ENCODE results near the gene HLA-DPB1.
"Not testable (repeated sequence)": the region's sequence is repeated elsewhere in the genome, so short reads cannot be mapped to it uniquely, and the experiment has no call there.

Gene HLA-DPB1

DNA sequence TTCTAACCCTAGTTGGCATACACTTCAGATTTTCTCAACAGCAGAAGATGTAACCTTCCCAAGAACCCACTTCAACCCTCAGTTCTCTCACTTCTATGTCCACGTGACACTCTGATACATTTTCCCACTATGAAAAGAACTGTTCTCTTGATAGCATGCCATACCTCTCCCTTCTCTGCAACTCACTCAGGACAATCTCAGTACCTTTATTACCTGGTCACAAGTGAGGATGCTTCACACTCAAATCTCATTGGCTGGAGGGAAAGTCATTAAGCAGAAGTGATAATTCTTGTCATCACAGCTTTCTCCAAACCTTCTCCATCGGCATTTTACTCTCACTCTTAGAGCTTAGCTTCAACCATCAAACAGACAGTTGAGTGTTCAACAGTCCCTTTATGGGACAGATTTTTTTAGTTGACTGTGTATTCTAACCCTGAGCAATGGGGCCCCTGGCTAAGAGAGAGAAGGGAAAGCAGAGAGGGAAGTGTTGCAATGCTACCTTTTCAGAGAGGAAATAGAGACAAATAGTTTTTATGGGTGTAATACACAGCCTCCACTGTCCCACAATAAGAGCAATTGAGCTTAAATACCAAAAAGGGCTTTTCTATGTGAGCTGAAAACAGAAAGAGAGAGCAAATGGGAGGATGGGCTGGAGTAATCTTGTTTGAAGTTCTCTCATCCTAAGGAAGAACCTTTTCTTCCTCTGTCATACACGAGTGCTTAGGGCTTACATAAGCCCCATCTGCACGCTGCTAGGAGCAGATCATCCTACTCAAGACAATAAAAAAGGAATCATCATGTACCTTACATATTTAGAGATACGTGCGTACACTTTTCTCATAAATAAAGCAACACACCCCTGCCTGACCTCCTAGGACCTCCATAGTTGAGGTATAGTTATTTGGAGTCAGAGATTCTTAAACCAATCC is 18.3 kb upstream of the HLA-DPB1 start:
- Histone ChIP-seq H3K27ac (ENCODE audit: low read length, poor library complexity, severe bottlenecking) (no peak overlapping the region), H3K18ac (ENCODE audit: low read depth in 1 of 2, low read length in 2 of 2) (no peak overlapping the region), H3K4ac (ENCODE audit: low read depth in 1 of 2, low read length in 2 of 2) (no peak overlapping the region), H2BK120ac (ENCODE audit: low read depth, low read length) (no peak overlapping the region), H2BK15ac (ENCODE audit: low read depth, poor library complexity, severe bottlenecking) (no peak overlapping the region), H3K4me1 (ENCODE audit: control insufficient read depth, insufficient read depth, low read depth, low read length) (no peaks in the 10 kb centered on the region), H3K79me1 (replicated peaks; ENCODE audit: low read length, poor library complexity, severe bottlenecking) (no peaks in the 10 kb centered on the region), H2BK5ac (ENCODE audit: low read depth, low read length, poor library complexity, severe bottlenecking) (no peak overlapping the region), H4K8ac (ENCODE audit: low read length) (no peak overlapping the region), H2AFZ (ENCODE audit: low read depth, low read length) (no peak overlapping the region), H3K23ac (ENCODE audit: low read length in 2 of 2) (no peak overlapping the region), H3K9me3 (ENCODE audit: control insufficient read depth, low read length) (no peaks in the 10 kb centered on the region), H2BK12ac (ENCODE audit: low read length in 2 of 2) (no peak overlapping the region), H3K4me3 (ENCODE audit: insufficient read depth in 1 of 2, low read depth in 1 of 2, low read length in 2 of 2) (no peak overlapping the region), H3K9ac (ENCODE audit: low read length) (no peak overlapping the region), H3K4me2 (ENCODE audit: low read length, poor library complexity, severe bottlenecking) (no peak overlapping the region), H4K91ac (ENCODE audit: low read length) (no peak overlapping the region), H2AK5ac (ENCODE audit: low read length, severe bottlenecking) (no peak overlapping the region), H3K27me3 (ENCODE audit: control insufficient read depth in 1 of 2, insufficient read depth in 1 of 2, low read length in 2 of 2) (peaks cover 27 to 33% of the 10 kb centered on the region in 2 experiments), H3K36me3 (ENCODE audit: control insufficient read depth in 1 of 2, insufficient read depth in 2 of 2, low read depth in 1 of 2, low read length in 2 of 2) (no peaks in the 10 kb centered on the region), H3K14ac (ENCODE audit: low read length in 2 of 2) (no peak overlapping the region)
- no peak for DNase-seq
- WGBS = 72% methylated on average over 3 of the region's 6 CpGs

DNA sequence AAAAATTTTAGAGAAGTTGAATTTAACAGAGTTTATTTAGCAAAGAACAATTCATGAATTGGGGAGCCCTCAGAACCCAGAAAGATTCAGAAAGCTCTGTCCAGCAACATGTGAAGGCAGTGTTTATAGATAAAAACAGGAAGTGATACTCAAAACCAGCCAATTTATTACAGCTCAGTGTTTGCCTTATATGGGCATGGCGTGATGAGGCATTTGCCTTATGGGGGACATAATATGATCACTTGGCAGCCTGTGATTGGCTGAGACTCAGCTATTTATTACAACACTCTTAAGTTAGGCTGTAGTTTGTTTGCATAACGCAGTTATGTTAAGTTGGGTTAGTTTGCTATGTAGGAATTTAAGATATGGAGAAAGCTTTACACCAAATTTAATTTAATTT is 13.8 kb upstream of the HLA-DPB1 start:
- Histone ChIP-seq H3K18ac (ENCODE audit: low read depth in 1 of 2, low read length in 2 of 2) (no peak overlapping the region), H2AK5ac (ENCODE audit: low read length, severe bottlenecking) (no peak overlapping the region), H2AFZ (ENCODE audit: low read depth, low read length) (no peak overlapping the region), H3K27ac (ENCODE audit: low read length, poor library complexity, severe bottlenecking) (no peak overlapping the region), H2BK5ac (ENCODE audit: low read depth, low read length, poor library complexity, severe bottlenecking) (no peak overlapping the region), H3K27me3 (ENCODE audit: control insufficient read depth in 1 of 2, insufficient read depth in 1 of 2, low read length in 2 of 2) (peaks cover 16 to 17% of the 10 kb centered on the region in 2 experiments), H4K8ac (ENCODE audit: low read length) (no peak overlapping the region), H3K23ac (ENCODE audit: low read length in 2 of 2) (no peak overlapping the region), H3K4me3 (ENCODE audit: insufficient read depth in 1 of 2, low read depth in 1 of 2, low read length in 2 of 2) (no peak overlapping the region), H4K91ac (ENCODE audit: low read length) (no peak overlapping the region), H3K4me2 (ENCODE audit: low read length, poor library complexity, severe bottlenecking) (no peak overlapping the region), H2BK120ac (ENCODE audit: low read depth, low read length) (no peak overlapping the region), H3K36me3 (ENCODE audit: control insufficient read depth in 1 of 2, insufficient read depth in 2 of 2, low read depth in 1 of 2, low read length in 2 of 2) (peaks cover 0 to 10% of the 10 kb centered on the region in 2 experiments), H2BK15ac (ENCODE audit: low read depth, poor library complexity, severe bottlenecking) (no peak overlapping the region), H3K79me1 (replicated peaks; ENCODE audit: low read length, poor library complexity, severe bottlenecking) (no peaks in the 10 kb centered on the region), H3K9ac (ENCODE audit: low read length) (no peak overlapping the region), H2BK12ac (ENCODE audit: low read length in 2 of 2) (no peak overlapping the region), H3K9me3 (ENCODE audit: control insufficient read depth, low read length) (no peaks in the 10 kb centered on the region), H3K4me1 (ENCODE audit: control insufficient read depth, insufficient read depth, low read depth, low read length) (no peaks in the 10 kb centered on the region), H3K14ac (ENCODE audit: low read length in 2 of 2) (no peak overlapping the region), H3K4ac (ENCODE audit: low read depth in 1 of 2, low read length in 2 of 2) (no peak overlapping the region)
- peak; percentile 21 for DNase-seq
- 92% methylated on average over 1 of the region's 2 CpGs for WGBS

DNA sequence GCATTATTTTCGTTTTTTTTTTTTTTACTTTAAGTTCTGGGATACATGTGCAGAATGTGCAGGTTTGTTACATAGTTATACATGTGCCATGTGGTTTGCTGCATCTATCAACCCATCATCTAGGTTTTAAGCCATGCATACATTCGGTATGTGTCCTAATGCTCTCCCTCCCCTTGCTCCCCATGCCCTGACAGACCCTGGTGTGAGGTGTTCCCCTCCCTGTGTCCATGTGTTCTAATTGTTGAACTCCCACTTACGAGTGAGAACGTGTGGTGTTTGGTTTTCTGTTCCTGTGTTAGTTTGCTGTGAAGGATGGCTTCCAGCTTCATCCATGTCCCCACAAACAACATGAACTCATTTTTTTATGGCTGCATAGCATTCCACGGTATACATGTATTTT is 12.4 kb upstream of the HLA-DPB1 start:
- H3K27ac ChIP-seq (ENCODE audit: low read length, poor library complexity, severe bottlenecking); H2BK5ac ChIP-seq (ENCODE audit: low read depth, low read length, poor library complexity, severe bottlenecking); H2BK12ac ChIP-seq (ENCODE audit: low read length in 2 of 2); H4K91ac ChIP-seq (ENCODE audit: low read length); H3K4me1 ChIP-seq (ENCODE audit: control insufficient read depth, insufficient read depth, low read depth, low read length); H2BK15ac ChIP-seq (ENCODE audit: low read depth, poor library complexity, severe bottlenecking); H2BK120ac ChIP-seq (ENCODE audit: low read depth, low read length); H3K18ac ChIP-seq (ENCODE audit: low read depth in 1 of 2, low read length in 2 of 2); H3K4me2 ChIP-seq (ENCODE audit: low read length, poor library complexity, severe bottlenecking); H3K27me3 ChIP-seq (ENCODE audit: control insufficient read depth in 1 of 2, insufficient read depth in 1 of 2, low read length in 2 of 2); H3K9me3 ChIP-seq (ENCODE audit: control insufficient read depth, low read length); H3K14ac ChIP-seq (ENCODE audit: low read length in 2 of 2); H2AFZ ChIP-seq (ENCODE audit: low read depth, low read length); H3K4ac ChIP-seq (ENCODE audit: low read depth in 1 of 2, low read length in 2 of 2); H3K23ac ChIP-seq (ENCODE audit: low read length in 2 of 2); H3K4me3 ChIP-seq (ENCODE audit: insufficient read depth in 1 of 2, low read depth in 1 of 2, low read length in 2 of 2); DNase-seq; H3K9ac ChIP-seq (ENCODE audit: low read length); H2AK5ac ChIP-seq (ENCODE audit: low read length, severe bottlenecking); H3K79me1 ChIP-seq (replicated peaks; ENCODE audit: low read length, poor library complexity, severe bottlenecking); H4K8ac ChIP-seq (ENCODE audit: low read length): not testable (repeated sequence)
- 54% methylated on average over 2 of the region's 5 CpGs for WGBS
- H3K36me3 ChIP-seq (ENCODE audit: control insufficient read depth in 1 of 2, insufficient read depth in 2 of 2, low read depth in 1 of 2, low read length in 2 of 2) = peaks cover 0 to 25% of the 10 kb centered on the region in 2 experiments

DNA sequence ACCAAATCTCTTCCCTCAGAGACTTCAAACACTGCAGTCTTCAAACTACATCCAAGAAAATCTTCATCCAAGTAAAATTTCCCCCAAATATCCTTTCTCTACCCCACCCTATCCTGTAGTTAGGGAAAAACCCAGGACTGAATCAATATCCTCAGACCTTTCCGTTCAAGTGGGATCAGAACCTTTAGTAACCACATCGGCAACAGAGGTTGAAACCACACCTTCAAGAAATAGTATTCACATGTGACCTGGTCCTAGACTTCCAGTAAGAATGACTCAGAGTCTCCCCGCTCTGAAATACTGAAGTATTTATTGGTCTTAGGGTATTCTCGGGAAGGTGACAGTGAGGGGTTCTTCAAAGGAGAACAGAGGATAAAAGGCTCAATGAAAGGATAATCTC is 11.1 kb upstream of the HLA-DPB1 start:
- Histone ChIP-seq H4K8ac (ENCODE audit: low read length) (no peak overlapping the region), H3K4me1 (ENCODE audit: control insufficient read depth, insufficient read depth, low read depth, low read length) (no peaks in the 10 kb centered on the region), H3K4me3 (ENCODE audit: insufficient read depth in 1 of 2, low read depth in 1 of 2, low read length in 2 of 2) (no peak overlapping the region)

More for the DNA sequence above, 11.1 kb upstream of the HLA-DPB1 start:
- Histone ChIP-seq H3K4me2 (ENCODE audit: low read length, poor library complexity, severe bottlenecking) (no peak overlapping the region), H3K79me1 (replicated peaks; ENCODE audit: low read length, poor library complexity, severe bottlenecking) (no peaks in the 10 kb centered on the region), H2BK15ac (ENCODE audit: low read depth, poor library complexity, severe bottlenecking) (no peak overlapping the region), H3K14ac (ENCODE audit: low read length in 2 of 2) (no peak overlapping the region), H3K36me3 (ENCODE audit: control insufficient read depth in 1 of 2, insufficient read depth in 2 of 2, low read depth in 1 of 2, low read length in 2 of 2) (peaks cover 0 to 38% of the 10 kb centered on the region in 2 experiments), H4K91ac (ENCODE audit: low read length) (no peak overlapping the region), H2BK12ac (ENCODE audit: low read length in 2 of 2) (no peak overlapping the region), H3K23ac (ENCODE audit: low read length in 2 of 2) (no peak overlapping the region), H3K9me3 (ENCODE audit: control insufficient read depth, low read length) (no peaks in the 10 kb centered on the region), H3K27ac (ENCODE audit: low read length, poor library complexity, severe bottlenecking) (no peak overlapping the region), H3K9ac (ENCODE audit: low read length) (no peak overlapping the region), H2AFZ (ENCODE audit: low read depth, low read length) (no peak overlapping the region), H2BK5ac (ENCODE audit: low read depth, low read length, poor library complexity, severe bottlenecking) (no peak overlapping the region), H3K27me3 (ENCODE audit: control insufficient read depth in 1 of 2, insufficient read depth in 1 of 2, low read length in 2 of 2) (peaks cover 0 to 6% of the 10 kb centered on the region in 2 experiments), H3K4ac (ENCODE audit: low read depth in 1 of 2, low read length in 2 of 2) (no peak overlapping the region), H3K18ac (ENCODE audit: low read depth in 1 of 2, low read length in 2 of 2) (no peak overlapping the region), H2AK5ac (ENCODE audit: low read length, severe bottlenecking) (no peak overlapping the region), H2BK120ac (ENCODE audit: low read depth, low read length) (no peak overlapping the region)
- WGBS = 95% methylated on average over 4 of the region's 4 CpGs
- no peak for DNase-seq

All from mesenchymal stem cell (in vitro differentiated cells and primary cell).